ENCODE measurements around the gene OR1F1. TPM values are rescaled to one million over a fixed set of nuclear protein-coding genes. Genes with fewer than 3 reads are reported as not detected.
A peak's percentile ranks its signal among the peaks of the same experiment; 100 is the strongest.

Gene OR1F1
- total RNA-seq, 2 experiments from 2014 or later, result not detected

DNA sequence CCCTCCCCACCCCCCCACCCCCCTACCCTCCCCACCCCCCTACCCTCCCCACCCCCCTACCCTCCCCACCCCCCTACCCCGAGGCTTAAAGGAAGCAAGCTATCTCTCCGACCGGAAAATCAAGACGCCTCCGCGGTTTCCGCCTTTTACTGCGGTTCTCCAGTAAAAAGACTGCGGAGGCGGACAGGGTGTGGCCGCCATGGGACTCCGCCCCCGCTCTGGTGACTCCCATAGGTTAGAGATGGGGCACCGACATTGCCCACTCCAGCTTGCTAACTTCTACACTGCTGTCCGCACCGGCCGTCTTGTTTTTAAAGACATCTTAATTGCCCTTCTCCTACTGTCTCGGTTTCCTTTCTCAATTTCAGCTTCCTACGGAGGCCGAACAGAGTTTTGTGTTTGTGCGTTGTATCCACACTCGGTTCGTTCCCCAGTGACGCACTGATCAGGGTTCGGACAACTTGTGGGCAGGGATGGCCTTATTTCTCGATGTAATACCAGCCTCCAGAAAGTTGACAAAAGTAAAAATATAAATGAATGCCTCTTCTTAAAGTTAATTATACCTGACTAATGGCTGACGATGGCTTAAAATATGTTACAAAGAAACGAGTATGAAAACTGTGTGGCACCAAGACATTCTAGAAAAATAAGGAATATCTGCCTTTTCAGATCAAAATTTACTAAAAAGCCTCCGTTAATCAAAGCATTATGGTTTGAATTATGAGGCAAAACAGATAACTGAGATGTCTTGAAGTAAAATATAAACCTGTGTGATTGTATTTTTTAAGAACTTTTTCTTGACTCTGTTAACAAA is 48.1 kb downstream of the OR1F1 start:
- DNase-seq, result no peak
- peaks cover 28% of the 10 kb centered on the region for H3K36me3 Mint-ChIP-seq
- POLR2A ChIA-PET, result interaction anchor here (1.0 to 2.3 kb wide), 4 partner anchors 17 to 77 kb away, joined by 3 to 13 read pairs (median 5); no protein-coding TSS in a partner anchor
- peaks cover 6% of the 10 kb centered on the region for H3K9me3 Mint-ChIP-seq
- peak overlapping the region; percentile 81 for H3K27ac Mint-ChIP-seq
- peaks cover 9% of the 10 kb centered on the region for H3K27me3 Mint-ChIP-seq
- ATAC-seq (ENCODE audit: low read depth), result no peak
- peaks cover 18% of the 10 kb centered on the region for H3K4me1 Mint-ChIP-seq
- H3K4me3 Mint-ChIP-seq, result peak overlapping the region; percentile 70

- H3K4me3 Mint-ChIP-seq, result no peak overlapping the region
- no peak for DNase-seq
- ATAC-seq (ENCODE audit: low read depth), result no peak
- H3K36me3 Mint-ChIP-seq, result no peaks in the 10 kb centered on the region
- H3K27me3 Mint-ChIP-seq, result peaks cover 10% of the 10 kb centered on the region
- POLR2A ChIA-PET, result no interaction called here
- no peaks in the 10 kb centered on the region for H3K4me1 Mint-ChIP-seq
- no peak overlapping the region for H3K27ac Mint-ChIP-seq
- H3K9me3 Mint-ChIP-seq, result peaks cover 2% of the 10 kb centered on the region
These were observed 53.8 kb downstream of the OR1F1 start for GRCh38 chr16:3241761-3242160.

DNA sequence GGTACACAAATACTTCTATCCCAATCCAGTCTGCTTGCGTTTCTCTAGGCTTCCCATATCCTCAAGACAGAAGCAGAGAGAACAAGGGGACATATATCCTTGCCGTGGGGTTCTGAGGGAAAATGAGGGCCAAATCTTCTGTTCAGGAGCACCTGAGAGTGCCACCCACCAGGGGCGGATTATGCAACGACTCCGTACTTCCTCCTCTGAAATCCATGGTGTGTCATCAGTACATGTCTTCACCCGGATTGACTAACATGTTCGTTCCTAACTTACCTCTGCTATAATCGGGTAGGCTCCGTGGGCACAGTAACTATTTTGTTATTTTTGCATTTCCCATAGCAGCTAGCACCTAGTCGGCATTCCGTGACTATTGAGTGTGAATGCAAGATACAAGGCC is 54.7 kb downstream of the OR1F1 start:
- Mint-ChIP-seq H3K27ac (no peak overlapping the region), H3K4me3 (no peak overlapping the region), H3K9me3 (no peaks in the 10 kb centered on the region), H3K27me3 (peaks cover 4% of the 10 kb centered on the region), H3K4me1 (peaks cover 2% of the 10 kb centered on the region), H3K36me3 (no peaks in the 10 kb centered on the region)
- no peak for DNase-seq
- POLR2A ChIA-PET, result no interaction called here
- no peak for ATAC-seq (ENCODE audit: low read depth)

DNA sequence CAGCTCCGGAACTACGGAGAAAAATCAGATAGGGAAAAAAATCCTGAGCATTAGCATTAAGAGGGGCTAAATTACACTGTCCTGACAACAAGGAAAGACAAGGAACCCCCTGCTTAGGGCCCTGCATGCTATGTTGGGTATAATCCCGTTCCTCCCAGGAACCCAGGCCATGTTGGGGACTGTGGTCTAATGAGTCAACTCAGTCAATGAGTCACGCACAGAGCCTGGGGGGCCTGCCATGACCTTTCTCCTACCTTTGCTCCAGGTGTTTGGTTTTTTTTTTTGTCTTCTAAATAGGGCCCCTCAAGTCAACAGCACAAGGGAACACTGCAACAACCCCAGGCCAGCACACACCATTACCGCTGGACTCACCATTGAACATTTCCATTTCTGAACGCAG is 55.9 kb downstream of the OR1F1 start:
- no peaks in the 10 kb centered on the region for H3K36me3 Mint-ChIP-seq
- peaks cover 3% of the 10 kb centered on the region for H3K27me3 Mint-ChIP-seq
- POLR2A ChIA-PET, result no interaction called here
- DNase-seq (no peak), ATAC-seq (ENCODE audit: low read depth) (no peak)
- H3K4me1 Mint-ChIP-seq, result peaks cover 2% of the 10 kb centered on the region
- H3K9me3 Mint-ChIP-seq, result no peaks in the 10 kb centered on the region
- H3K4me3 Mint-ChIP-seq, result no peak overlapping the region
- H3K27ac Mint-ChIP-seq, result no peak overlapping the region

DNA sequence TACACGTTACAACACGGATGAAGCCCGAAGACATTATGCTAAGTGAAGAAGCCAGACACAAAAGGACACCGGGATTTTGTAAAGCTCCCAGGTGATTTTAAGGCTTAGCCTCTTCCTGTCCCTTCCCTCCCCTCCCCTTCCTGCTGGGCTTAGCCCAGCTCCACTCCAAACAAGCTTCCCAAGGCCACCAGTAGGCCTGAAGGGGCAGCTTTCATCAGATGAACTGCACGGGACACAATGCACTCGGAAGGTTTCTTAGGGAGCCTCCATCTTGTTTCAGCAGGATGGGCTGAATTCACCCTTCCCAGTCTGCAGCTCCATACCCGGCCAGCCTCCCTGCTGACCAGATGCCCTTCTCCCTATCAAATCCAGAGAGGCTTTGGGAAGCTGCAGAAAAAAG is 58.0 kb downstream of the OR1F1 start:
- H3K4me3 Mint-ChIP-seq, result no peak overlapping the region
- H3K27me3 Mint-ChIP-seq, result peaks cover 3% of the 10 kb centered on the region

GRCh38 chr16:3246876-3247275 is 58.9 kb downstream of the OR1F1 start:
- Mint-ChIP-seq H3K27me3 (peaks cover 3% of the 10 kb centered on the region), H3K27ac (no peak overlapping the region), H3K9me3 (peaks cover 2% of the 10 kb centered on the region), H3K36me3 (no peaks in the 10 kb centered on the region), H3K4me1 (peaks cover 2% of the 10 kb centered on the region), H3K4me3 (no peak overlapping the region)
- DNase-seq (no peak), ATAC-seq (ENCODE audit: low read depth) (no peak)
- POLR2A ChIA-PET, result no interaction called here

More for the DNA sequence above, 58.0 kb downstream of the OR1F1 start:
- H3K27ac Mint-ChIP-seq, result no peak overlapping the region
- H3K36me3 Mint-ChIP-seq, result no peaks in the 10 kb centered on the region
- ATAC-seq (ENCODE audit: low read depth) (no peak), DNase-seq (no peak)
- peaks cover under 1% of the 10 kb centered on the region for H3K9me3 Mint-ChIP-seq
- POLR2A ChIA-PET, result no interaction called here
- H3K4me1 Mint-ChIP-seq, result peaks cover 2% of the 10 kb centered on the region

- no peaks in the 10 kb centered on the region for H3K36me3 Mint-ChIP-seq
- H3K4me3 Mint-ChIP-seq, result no peak overlapping the region
- no peak overlapping the region for H3K27ac Mint-ChIP-seq
- peaks cover 2% of the 10 kb centered on the region for H3K4me1 Mint-ChIP-seq
- H3K27me3 Mint-ChIP-seq, result peaks cover 3% of the 10 kb centered on the region
- peaks cover 2% of the 10 kb centered on the region for H3K9me3 Mint-ChIP-seq
- ATAC-seq (ENCODE audit: low read depth) (no peak), DNase-seq (no peak)
- POLR2A ChIA-PET, result interaction anchor here (1.1 kb wide), 1 partner anchor 16 kb away, joined by 4 read pairs; no protein-coding TSS in a partner anchor
These were observed 60.6 kb downstream of the OR1F1 start for GRCh38 chr16:3248596-3248995.

DNA sequence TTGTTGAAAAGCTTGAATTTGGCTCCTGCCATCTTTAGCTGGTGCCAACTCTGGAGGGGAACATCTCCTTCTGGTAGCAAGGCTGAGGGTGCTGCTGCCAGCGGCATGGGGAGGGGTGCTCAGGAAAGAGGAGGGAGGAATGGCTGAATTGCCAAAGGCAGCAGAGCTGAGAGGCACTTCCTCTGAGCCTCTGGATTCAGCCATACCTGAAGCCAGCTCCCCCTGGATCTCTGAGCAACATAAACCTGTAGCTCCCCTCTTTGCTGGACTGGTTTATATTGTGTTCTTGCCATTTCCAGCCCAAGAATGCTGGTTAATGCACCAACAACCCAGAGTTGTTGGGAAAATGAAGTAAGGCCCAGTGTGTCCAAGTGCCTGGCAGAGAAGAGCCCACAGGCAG is 61.0 kb downstream of the OR1F1 start:
- ATAC-seq (ENCODE audit: low read depth) (no peak), DNase-seq (no peak)
- Mint-ChIP-seq H3K4me3 (no peak overlapping the region), H3K27ac (no peak overlapping the region), H3K36me3 (no peaks in the 10 kb centered on the region), H3K27me3 (peaks cover 2% of the 10 kb centered on the region), H3K4me1 (peaks cover 2% of the 10 kb centered on the region), H3K9me3 (peaks cover 2% of the 10 kb centered on the region)
- POLR2A ChIA-PET, result interaction anchor here (1.1 kb wide), 1 partner anchor 15 kb away, joined by 4 read pairs; no protein-coding TSS in a partner anchor

DNA sequence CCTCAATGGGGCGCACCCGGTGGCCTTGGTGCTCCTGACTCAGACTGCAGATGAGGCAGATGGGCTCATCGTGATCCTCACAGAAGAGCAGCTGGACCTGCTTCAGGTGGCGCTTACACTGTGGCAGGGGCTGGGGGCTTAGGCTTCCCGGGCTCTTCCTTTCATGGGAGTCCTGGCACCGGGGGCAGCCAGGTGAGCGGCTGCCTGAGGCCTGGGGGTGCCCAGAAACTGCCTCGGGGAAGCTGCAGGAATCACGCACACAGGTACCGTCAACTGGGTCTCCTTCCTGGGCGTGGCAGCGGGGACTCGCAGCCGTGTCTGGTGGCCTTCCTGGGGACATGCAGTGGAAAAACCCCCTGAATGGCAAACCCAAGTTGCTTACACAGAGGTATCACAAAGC is 61.4 kb downstream of the OR1F1 start:
- no peak for ATAC-seq (ENCODE audit: low read depth)
- H3K27ac Mint-ChIP-seq, result no peak overlapping the region
- no peaks in the 10 kb centered on the region for H3K36me3 Mint-ChIP-seq
- DNase-seq, result no peak
- POLR2A ChIA-PET, result interaction anchor here (1.1 kb wide), 1 partner anchor 15 kb away, joined by 4 read pairs; no protein-coding TSS in a partner anchor
- H3K4me1 Mint-ChIP-seq, result peaks cover 2% of the 10 kb centered on the region
- peaks cover 2% of the 10 kb centered on the region for H3K9me3 Mint-ChIP-seq
- H3K4me3 Mint-ChIP-seq, result no peak overlapping the region
- H3K27me3 Mint-ChIP-seq, result no peaks in the 10 kb centered on the region

DNA sequence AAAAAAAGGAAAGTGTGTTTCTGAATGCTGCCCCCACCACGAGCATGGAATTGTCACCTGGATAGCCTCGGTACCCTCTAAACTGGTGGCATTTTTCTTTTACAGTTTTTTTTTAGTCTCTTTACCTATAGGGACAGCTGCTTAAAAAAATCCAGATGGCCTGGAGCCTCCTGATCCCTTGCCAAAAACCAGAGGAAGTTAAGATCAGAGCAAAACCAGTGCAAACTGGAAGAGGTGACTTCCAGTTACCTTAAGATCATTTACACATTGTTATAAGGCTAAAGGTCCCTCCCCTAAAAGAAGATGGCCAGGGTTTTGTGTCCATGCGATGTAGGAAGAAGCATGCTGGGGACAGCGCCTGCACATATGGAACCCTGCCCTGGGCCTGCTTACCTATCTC is 65.0 kb downstream of the OR1F1 start:
- H3K9me3 Mint-ChIP-seq, result peaks cover 2% of the 10 kb centered on the region
- ATAC-seq (ENCODE audit: low read depth) (no peak), DNase-seq (no peak)
- POLR2A ChIA-PET, result interaction anchor here (0.6 to 0.8 kb wide), 2 partner anchors 18 to 310 kb away, joined by 3 read pairs; partner anchors contain the start of gene ZNF200
- H3K4me1 Mint-ChIP-seq, result no peaks in the 10 kb centered on the region
- no peak overlapping the region for H3K4me3 Mint-ChIP-seq
- no peaks in the 10 kb centered on the region for H3K36me3 Mint-ChIP-seq
- peaks cover 3% of the 10 kb centered on the region for H3K27me3 Mint-ChIP-seq
- no peak overlapping the region for H3K27ac Mint-ChIP-seq

GRCh38 chr16:3254309-3254708 is 66.3 kb downstream of the OR1F1 start:
- Mint-ChIP-seq H3K4me3 (no peak overlapping the region), H3K27me3 (peaks cover 3% of the 10 kb centered on the region), H3K36me3 (no peaks in the 10 kb centered on the region), H3K4me1 (no peaks in the 10 kb centered on the region), H3K27ac (no peak overlapping the region), H3K9me3 (peaks cover 2% of the 10 kb centered on the region)
- POLR2A ChIA-PET, result interaction anchor here (1.4 kb wide), 1 partner anchor 10 kb away, joined by 3 read pairs; no protein-coding TSS in a partner anchor
- ATAC-seq (ENCODE audit: low read depth) (no peak), DNase-seq (no peak)

Other genes with a start within 250 kb of the OR1F1 start
- under 1 TPM in 1 of 2 experiments, not detected in 1; 0.36 TPM for gene KREMEN2, start 223.9 kb upstream of the OR1F1 start, total RNA-seq
- gene PAQR4, start 218.9 kb upstream of the OR1F1 start, total RNA-seq, result 10 to 100 TPM; 40.7 to 42.4 TPM
- 100 to 1,000 TPM; 106 to 116 TPM for gene PKMYT1, start 207.8 kb upstream of the OR1F1 start, total RNA-seq
- gene CLDN9, start 175.3 kb upstream of the OR1F1 start, total RNA-seq, result not detected
- not detected for gene CLDN6, start 170.0 kb upstream of the OR1F1 start, total RNA-seq
- gene TNFRSF12A, start 167.8 kb upstream of the OR1F1 start, total RNA-seq, result 1 to 10 TPM; 2.9 TPM
- gene HCFC1R1, start 164.3 kb upstream of the OR1F1 start, total RNA-seq, result 10 to 100 TPM; 38.1 to 42.6 TPM
- 10 to 100 TPM; 36.3 to 36.9 TPM for gene THOC6, start 164.2 kb upstream of the OR1F1 start, total RNA-seq
- gene BICDL2, start 151.3 kb upstream of the OR1F1 start, total RNA-seq, result 1 to 10 TPM; 1.6 TPM
- 10 to 100 TPM; 49.3 to 60.4 TPM for gene MMP25, start 141.6 kb upstream of the OR1F1 start, total RNA-seq
- gene IL32, start 122.6 kb upstream of the OR1F1 start, total RNA-seq, result 1,000 to 10,000 TPM; 2,319 to 2,425 TPM
- gene ZSCAN10, start 88.9 kb upstream of the OR1F1 start, total RNA-seq, result under 1 TPM; 0.37 to 0.39 TPM
- gene ZNF205, start 75.6 kb upstream of the OR1F1 start, total RNA-seq, result not detected
- gene ZNF213, start 53.2 kb upstream of the OR1F1 start, total RNA-seq, result 10 to 100 TPM; 12.9 to 13.3 TPM
- 10 to 100 TPM; 16.5 to 19.5 TPM for gene ZNF200, start 47.0 kb downstream of the OR1F1 start, total RNA-seq
- gene MEFV, start 68.4 kb downstream of the OR1F1 start, total RNA-seq, result under 1 TPM; 0.23 to 0.39 TPM
- 10 to 100 TPM; 34.7 to 36.7 TPM for gene ZNF263, start 95.3 kb downstream of the OR1F1 start, total RNA-seq
- 10 to 100 TPM; 10.3 to 12.1 TPM for gene TIGD7, start 117.2 kb downstream of the OR1F1 start, total RNA-seq
- 10 to 100 TPM; 63.6 to 63.8 TPM for gene ZNF75A, start 117.3 kb downstream of the OR1F1 start, total RNA-seq
- gene OR2C1, start 167.7 kb downstream of the OR1F1 start, total RNA-seq, result not detected
- gene ZSCAN32, start 212.8 kb downstream of the OR1F1 start, total RNA-seq, result 10 to 100 TPM; 20.5 to 22.5 TPM
- gene ZNF174, start 213.0 kb downstream of the OR1F1 start, total RNA-seq, result 10 to 100 TPM; 15.5 to 16.0 TPM

Measured in activated naive CD8-positive, alpha-beta T cell treated with anti-CD3 and anti-CD28 coated beads, Interleukin-2, amount 10 ng/mL, durations not matched to agents 7 days and 5 days (primary cell).